GM20000 (cell line): ENCODE data around the gene ALDH1A3.
"Not testable (repeated sequence)": the region's sequence is repeated elsewhere in the genome, so short reads cannot be mapped to it uniquely, and the experiment has no call there.

ENCODE experiments used
- DNase-seq: peaks from one replicate; pipeline ENCODE4 v3.0.0; 2012; ENCODE audit warnings: low spot score
- CTCF ChIP-seq: IDR thresholded peaks from 2 replicates; pipeline ENCODE4 v1.5.1; 2012; ENCODE audit warnings: mild to moderate bottlenecking, control low read depth; ENCODE audit errors: extremely low read depth, missing control alignments

The ALDH1A3 gene

GRCh38 chr15:100849855-100850218, 29.8 kb upstream of the ALDH1A3 start:
- no peak for TF ChIP-seq CTCF
- no peak for DNase-seq

GRCh38 chr15:100851428-100852015, 28.1 kb upstream of the ALDH1A3 start:
- DNase-seq = not testable (repeated sequence)

GRCh38 chr15:100852630-100853029, 27.0 kb upstream of the ALDH1A3 start:
- no peak for TF ChIP-seq CTCF

GRCh38 chr15:100853676-100854440, 25.8 kb upstream of the ALDH1A3 start:
- no peak for DNase-seq
- TF ChIP-seq CTCF = no peak

More at GRCh38 chr15:100852630-100853029, 27.0 kb upstream of the ALDH1A3 start:
- DNase-seq = no peak

- DNase-seq = no peak
- no peak for TF ChIP-seq CTCF
Observed at GRCh38 chr15:100856867-100857266, 22.8 kb upstream of the ALDH1A3 start.

- no peak for TF ChIP-seq CTCF
- no peak for DNase-seq
Observed at GRCh38 chr15:100858294-100858693, 21.3 kb upstream of the ALDH1A3 start.

GRCh38 chr15:100859970-100860828, 19.4 kb upstream of the ALDH1A3 start:
- no peak for DNase-seq
- TF ChIP-seq CTCF = no peak
